ENCODE results near the gene ARG2.

- TF ChIP-seq GATA1 (IDR thresholded peaks at IDR 0.05; ENCODE audit: low read depth, low read length) (no peak), POLR2A (IDR thresholded peaks at IDR 0.05; ENCODE audit: low read length) (no peak)
Observed at GRCh38 chr14:67643713-67644112, 24.0 kb downstream of the ARG2 start.

Data from erythroblast (primary cell).